Measurements from ENCODE around the gene DYRK1A.
A peak's percentile ranks its signal among the peaks of the same experiment; 100 is the strongest.

DYRK1A gene

GRCh38 chr21:37452227-37452626 is 85.7 kb downstream of the DYRK1A start:
- no peak for DNase-seq

- DNase-seq, result no peak
Observed at GRCh38 chr21:37453350-37453749, 86.8 kb downstream of the DYRK1A start.

- no peak for DNase-seq
Observed at GRCh38 chr21:37454869-37455503, 88.4 kb downstream of the DYRK1A start.

- no peak for DNase-seq
Observed at GRCh38 chr21:37455504-37455911, 88.9 kb downstream of the DYRK1A start.

- DNase-seq, result no peak
Observed at GRCh38 chr21:37458669-37459276, 92.2 kb downstream of the DYRK1A start.

- DNase-seq, result no peak
Observed at GRCh38 chr21:37459575-37459974, 93.0 kb downstream of the DYRK1A start.

GRCh38 chr21:37460196-37460595 is 93.6 kb downstream of the DYRK1A start:
- no peak for DNase-seq

- DNase-seq, result peak; percentile 60
Observed at GRCh38 chr21:37461479-37461878, 94.9 kb downstream of the DYRK1A start.

GRCh38 chr21:37462087-37462861 is 95.7 kb downstream of the DYRK1A start:
- DNase-seq, result no peak

GRCh38 chr21:37463083-37463801 is 96.7 kb downstream of the DYRK1A start:
- peak; percentile 65 for DNase-seq

GRCh38 chr21:37467082-37467481 is 100.5 kb downstream of the DYRK1A start:
- no peak for DNase-seq

- DNase-seq, result no peak
Observed at GRCh38 chr21:37468909-37469308, 102.3 kb downstream of the DYRK1A start.

- no peak for DNase-seq
Observed at GRCh38 chr21:37469441-37469840, 102.9 kb downstream of the DYRK1A start.

- DNase-seq, result no peak
Observed at GRCh38 chr21:37472581-37472980, 106.0 kb downstream of the DYRK1A start.

GRCh38 chr21:37473491-37473890 is 106.9 kb downstream of the DYRK1A start:
- DNase-seq, result no peak

GRCh38 chr21:37474342-37474741 is 107.8 kb downstream of the DYRK1A start:
- DNase-seq, result no peak

- no peak for DNase-seq
Observed at GRCh38 chr21:37475186-37475868, 108.8 kb downstream of the DYRK1A start.

- no peak for DNase-seq
Observed at GRCh38 chr21:37478794-37479193, 112.2 kb downstream of the DYRK1A start.

GRCh38 chr21:37483776-37484175 is 117.2 kb downstream of the DYRK1A start:
- DNase-seq, result no peak

GRCh38 chr21:37484535-37485474 is 118.2 kb downstream of the DYRK1A start:
- DNase-seq, result no peak

- no peak for DNase-seq
Observed at GRCh38 chr21:37489553-37489952, 123.0 kb downstream of the DYRK1A start.

GRCh38 chr21:37490084-37490483 is 123.5 kb downstream of the DYRK1A start:
- no peak for DNase-seq

Data from CD4-positive, alpha-beta T cell treated with Interleukin-12 subunit alpha and Interleukin-12 subunit beta, for 1 hour (primary cell).